Osteoblast (primary cell): Measurements from ENCODE around the gene VGLL4. TPM values are rescaled to one million over a fixed set of nuclear protein-coding genes. Genes with fewer than 3 reads are reported as not detected.
"Not testable (repeated sequence)": the region's sequence is repeated elsewhere in the genome, so short reads cannot be mapped to it uniquely, and the experiment has no call there.

Experiments
- DNase-seq: peaks from one replicate; pipeline ENCODE4 v3.0.0; 2011; ENCODE audit warnings: low spot score, mixed read lengths; ENCODE audit not compliant: insufficient read length; ENCODE audit errors: missing footprints
- H2AFZ ChIP-seq: 2 replicates; pipeline ENCODE4 v1.6.0; 2011; ENCODE audit warnings: mild to moderate bottlenecking, low read length
- H3K27ac ChIP-seq: 2 replicates; pipeline ENCODE4 v1.5.1; 2011; ENCODE audit warnings: mild to moderate bottlenecking, low read depth, low read length, moderate library complexity
- H3K27me3 ChIP-seq: 2 replicates; pipeline ENCODE4 v1.6.0; 2012; ENCODE audit warnings: mild to moderate bottlenecking, control low read depth, inconsistent platforms, low read length, moderate library complexity; ENCODE audit not compliant: insufficient read depth
- H3K36me3 ChIP-seq: 2 replicates; pipeline ENCODE4 v1.5.1; 2011; ENCODE audit warnings: mild to moderate bottlenecking, low read length, control low read depth, moderate library complexity; ENCODE audit not compliant: insufficient read depth
- H3K4me1 ChIP-seq: 2 replicates; pipeline ENCODE4 v1.5.1; 2011; ENCODE audit warnings: mild to moderate bottlenecking, low read length, control low read depth, moderate library complexity; ENCODE audit not compliant: insufficient read depth
- H3K4me2 ChIP-seq: 2 replicates; pipeline ENCODE4 v1.6.0; 2011; ENCODE audit warnings: mild to moderate bottlenecking, low read length; ENCODE audit not compliant: insufficient read depth
- H3K4me3 ChIP-seq: fragments of 200-600 bp; sonication (generic); 3 replicates; pipeline ENCODE4 v1.5.1; 2012; ENCODE audit warnings: mild to moderate bottlenecking, low read length, inconsistent platforms; ENCODE audit not compliant: insufficient read depth
- H3K79me2 ChIP-seq: 2 replicates; pipeline ENCODE4 v1.6.0; 2012; ENCODE audit warnings: mild to moderate bottlenecking, low read length, control low read depth, inconsistent platforms; ENCODE audit not compliant: insufficient read depth
- H3K9me3 ChIP-seq: 2 replicates; pipeline ENCODE4 v1.5.1; 2011; ENCODE audit warnings: low read depth, low read length, control low read depth
- H4K20me1 ChIP-seq: 2 replicates; pipeline ENCODE4 v1.6.0; 2012; ENCODE audit warnings: mild to moderate bottlenecking, low read length, control low read depth; ENCODE audit not compliant: insufficient read depth
- CTCF ChIP-seq: IDR thresholded peaks from 2 replicates; pipeline ENCODE4 v1.5.1; 2011; ENCODE audit warnings: mild to moderate bottlenecking, low read depth, low read length, moderate library complexity; ENCODE audit errors: extremely low read depth
- total RNA-seq: library from RNA; depleted of rRNA; stranded (reverse); fragments of >200 nt; gene quantifications from 2 replicates; pipeline ENCODE4 v1.2.3, GENCODE V29; 2012

Gene VGLL4
- total RNA-seq, 1 donor = 68.8 TPM

- Histone ChIP-seq H3K4me3 (no peak overlapping the region), H3K36me3 (no peaks in the 10 kb centered on the region), H3K27me3 (no peaks in the 10 kb centered on the region), H4K20me1 (no peaks in the 10 kb centered on the region), H3K79me2 (no peaks in the 10 kb centered on the region), H3K27ac (no peak overlapping the region), H3K4me2 (no peak overlapping the region), H3K4me1 (peaks cover 18% of the 10 kb centered on the region), H2AFZ (no peak overlapping the region), H3K9me3 (no peaks in the 10 kb centered on the region)
- no peak for DNase-seq
- TF ChIP-seq CTCF = no peak
Observed at GRCh38 chr3:11517601-11518000, 126.1 kb downstream of the VGLL4 start.

- Histone ChIP-seq H2AFZ (no peak overlapping the region), H3K79me2 (peaks cover 6% of the 10 kb centered on the region), H3K27ac (peak overlapping the region; percentile 57), H3K4me1 (peaks cover 31% of the 10 kb centered on the region), H3K4me2 (peak overlapping the region; percentile 64), H3K9me3 (no peaks in the 10 kb centered on the region), H4K20me1 (no peaks in the 10 kb centered on the region), H3K27me3 (no peaks in the 10 kb centered on the region), H3K4me3 (peak overlapping the region; percentile 10), H3K36me3 (peaks cover 2% of the 10 kb centered on the region)
- peak; percentile 98 for DNase-seq
- TF ChIP-seq CTCF = no peak
Observed at GRCh38 chr3:11514191-11514821, 129.4 kb downstream of the VGLL4 start.

GRCh38 chr3:11513817-11514135 is 129.9 kb downstream of the VGLL4 start:
- Histone ChIP-seq H3K4me2 (peak overlapping the region; percentile 64), H4K20me1 (no peaks in the 10 kb centered on the region)
- TF ChIP-seq CTCF = no peak

GRCh38 chr3:11513125-11513816 is 130.4 kb downstream of the VGLL4 start:
- H4K20me1 ChIP-seq, DNase-seq, H2AFZ ChIP-seq, H3K9me3 ChIP-seq, H3K36me3 ChIP-seq, H3K4me3 ChIP-seq, H3K4me2 ChIP-seq, H3K27me3 ChIP-seq, H3K79me2 ChIP-seq: not testable (repeated sequence)
- peaks cover 41% of the 10 kb centered on the region for H3K4me1 ChIP-seq
- H3K27ac ChIP-seq = peak overlapping the region; percentile 57

More at GRCh38 chr3:11513817-11514135, 129.9 kb downstream of the VGLL4 start:
- Histone ChIP-seq H3K9me3 (no peaks in the 10 kb centered on the region), H3K27me3 (no peaks in the 10 kb centered on the region), H3K27ac (peak overlapping the region; percentile 57), H3K4me1 (peaks cover 36% of the 10 kb centered on the region), H3K79me2 (peaks cover 6% of the 10 kb centered on the region), H3K36me3 (peaks cover 2% of the 10 kb centered on the region), H2AFZ (no peak overlapping the region), H3K4me3 (no peak overlapping the region)
- DNase-seq = no peak

GRCh38 chr3:11511606-11512005 is 132.1 kb downstream of the VGLL4 start:
- H3K9me3 ChIP-seq, H3K27ac ChIP-seq, H3K27me3 ChIP-seq, H3K4me2 ChIP-seq, H2AFZ ChIP-seq, H3K79me2 ChIP-seq, H3K4me3 ChIP-seq, H3K36me3 ChIP-seq, DNase-seq, H4K20me1 ChIP-seq: not testable (repeated sequence)
- H3K4me1 ChIP-seq = peaks cover 47% of the 10 kb centered on the region
